H9 (cell line): ENCODE measurements around the gene FGFR4. TPM values are rescaled to one million over a fixed set of nuclear protein-coding genes. Genes with fewer than 3 reads are reported as not detected.

Experiments
- DNase-seq: peaks from one replicate; pipeline ENCODE4 v3.0.0-alpha.2; 2017
- H2AFZ ChIP-seq: one replicate; pipeline ENCODE4 v1.6.1; 2013; ENCODE audit warnings: mild to moderate bottlenecking, low read length, control low read depth, moderate library complexity
- H2AK5ac ChIP-seq: 2 replicates; pipeline ENCODE4 v1.6.1; 2013; ENCODE audit warnings: low read length, control low read depth, mixed read lengths; ENCODE audit not compliant: insufficient read length
- H2BK120ac ChIP-seq: one replicate; pipeline ENCODE4 v1.6.1; 2013; ENCODE audit warnings: low read depth, mild to moderate bottlenecking, low read length, control low read depth, inconsistent platforms; ENCODE audit not compliant: poor library complexity, severe bottlenecking
- H2BK12ac ChIP-seq: 2 replicates; pipeline ENCODE4 v1.6.1; 2013; ENCODE audit warnings: low read length, control low read depth, mixed read lengths, low read depth; ENCODE audit not compliant: insufficient read length
- H2BK15ac ChIP-seq: 2 replicates; pipeline ENCODE4 v1.6.1; 2013; ENCODE audit warnings: low read depth, low read length, control low read depth
- H2BK20ac ChIP-seq: one replicate; pipeline ENCODE4 v1.6.1; 2013; ENCODE audit warnings: low read depth, mild to moderate bottlenecking, low read length, control low read depth, inconsistent platforms; ENCODE audit not compliant: poor library complexity, severe bottlenecking
- H2BK5ac ChIP-seq: 2 replicates; pipeline ENCODE4 v1.6.1; 2013; ENCODE audit warnings: low read length, control low read depth, mixed read lengths; ENCODE audit not compliant: insufficient read length
- H3K14ac ChIP-seq: 2 replicates; pipeline ENCODE4 v1.6.1; 2013; ENCODE audit warnings: low read length, control low read depth; ENCODE audit not compliant: insufficient read depth
- H3K18ac ChIP-seq: 2 replicates; pipeline ENCODE4 v1.6.1; 2013; ENCODE audit warnings: low read depth, mild to moderate bottlenecking, mixed read lengths, low read length, control low read depth; ENCODE audit not compliant: insufficient read length
- H3K23ac ChIP-seq: 2 replicates; pipeline ENCODE4 v1.6.1; 2013; ENCODE audit warnings: low read length, control low read depth, mixed read lengths, low read depth; ENCODE audit not compliant: insufficient read length
- H3K23me2 ChIP-seq: 2 replicates; pipeline ENCODE4 v1.6.1; 2013; ENCODE audit warnings: low read depth, mild to moderate bottlenecking, mixed read lengths, low read length, control low read depth; ENCODE audit not compliant: insufficient read length, poor library complexity, severe bottlenecking
- H3K27ac ChIP-seq: 2 replicates; pipeline ENCODE4 v1.5.1; 2013; ENCODE audit warnings: low read length, control low read depth, mixed read lengths, low read depth; ENCODE audit not compliant: insufficient read length
- H3K27me3 ChIP-seq: 2 replicates; pipeline ENCODE4 v1.6.1; 2013; ENCODE audit warnings: low read length, control low read depth, inconsistent platforms; ENCODE audit not compliant: insufficient read depth
- H3K4ac ChIP-seq: 2 replicates; pipeline ENCODE4 v1.6.1; 2013; ENCODE audit warnings: low read depth, mild to moderate bottlenecking, control low read depth, inconsistent platforms, low read length, moderate library complexity
- H3K4me1 ChIP-seq: 2 replicates; pipeline ENCODE4 v1.6.1; 2013; ENCODE audit warnings: low read length, control low read depth, inconsistent platforms; ENCODE audit not compliant: insufficient read depth
- H3K4me2 ChIP-seq: 2 replicates; pipeline ENCODE4 v1.6.1; 2013; ENCODE audit warnings: low read length, control low read depth, mixed read lengths; ENCODE audit not compliant: insufficient read length, insufficient read depth
- H3K56ac ChIP-seq: 2 replicates; pipeline ENCODE4 v1.6.1; 2013; ENCODE audit warnings: low read depth, mild to moderate bottlenecking, mixed read lengths, low read length, control low read depth; ENCODE audit not compliant: insufficient read length
- H3K79me1 ChIP-seq: 2 replicates; pipeline ENCODE4 v1.6.1; 2013; ENCODE audit warnings: low read depth, mild to moderate bottlenecking, moderate library complexity, low read length, control low read depth, inconsistent platforms; ENCODE audit not compliant: insufficient read depth, poor library complexity, severe bottlenecking
- H3K79me2 ChIP-seq: 2 replicates; pipeline ENCODE4 v1.6.1; 2013; ENCODE audit warnings: low read length, control low read depth, inconsistent platforms; ENCODE audit not compliant: insufficient read depth
- H3K9ac ChIP-seq: 2 replicates; pipeline ENCODE4 v1.6.1; 2013; ENCODE audit warnings: low read length, control low read depth, mixed read lengths; ENCODE audit not compliant: insufficient read length; ENCODE audit errors: extremely low read depth
- H3K9me3 ChIP-seq: one replicate; pipeline ENCODE4 v1.6.1; 2013; ENCODE audit warnings: low read depth, low read length, inconsistent platforms; ENCODE audit not compliant: control insufficient read depth
- H3T11ph ChIP-seq: one replicate; pipeline ENCODE4 v1.6.1; 2013; ENCODE audit warnings: mild to moderate bottlenecking, low read length, control low read depth, inconsistent platforms
- H4K20me1 ChIP-seq: one replicate; pipeline ENCODE4 v1.6.1; 2013; ENCODE audit not compliant: control insufficient read depth, insufficient read length, insufficient read depth
- H4K5ac ChIP-seq: 2 replicates; pipeline ENCODE4 v1.6.1; 2013; ENCODE audit warnings: low read depth, mild to moderate bottlenecking, mixed read lengths, low read length, control low read depth; ENCODE audit not compliant: insufficient read length
- H4K8ac ChIP-seq: replicated peaks from 2 replicates; pipeline ENCODE4 v1.6.1; 2013; ENCODE audit warnings: low read length, control low read depth, mixed read lengths, low read depth; ENCODE audit not compliant: insufficient read length
- H4K91ac ChIP-seq: 2 replicates; pipeline ENCODE4 v1.6.1; 2013; ENCODE audit warnings: low read depth, mild to moderate bottlenecking, moderate library complexity, mixed read lengths, low read length, control low read depth; ENCODE audit not compliant: insufficient read length
- H3K27ac Mint-ChIP-seq, 3 experiments: 2 replicates in 2 of 3; 3 replicates in 1 of 3; pipeline ENCODE4 v1.8.0; 2020 to 2021; ENCODE audit warnings: mixed read lengths in 3 of 3, mild to moderate bottlenecking in 1 of 3, moderate library complexity in 1 of 3
- H3K27me3 Mint-ChIP-seq: 2 replicates; pipeline ENCODE4 v1.8.0; 2021; ENCODE audit warnings: low read depth, mild to moderate bottlenecking, moderate library complexity, mixed read lengths
- H3K36me3 Mint-ChIP-seq, 3 experiments: 2 replicates in 2 of 3; 3 replicates in 1 of 3; pipeline ENCODE4 v1.8.0; 2020 to 2021; ENCODE audit warnings: low read depth in 3 of 3, mixed read lengths in 3 of 3; ENCODE audit not compliant: insufficient read depth in 1 of 3
- H3K4me1 Mint-ChIP-seq, 2 experiments: 2 replicates each; pipeline ENCODE4 v1.8.0; 2020; ENCODE audit warnings: mixed read lengths in 2 of 2
- H3K4me3 Mint-ChIP-seq, 2 experiments: 2 replicates in 1 of 2; 3 replicates in 1 of 2; pipeline ENCODE4 v1.8.0; 2020 to 2021; ENCODE audit warnings: mild to moderate bottlenecking in 2 of 2, mixed read lengths in 2 of 2, moderate library complexity in 1 of 2
- H3K9me3 Mint-ChIP-seq, 2 experiments: 2 replicates in 1 of 2; 3 replicates in 1 of 2; pipeline ENCODE4 v1.8.0; 2020; ENCODE audit warnings: mild to moderate bottlenecking in 2 of 2, mixed read lengths in 2 of 2, moderate library complexity in 1 of 2
- CTCF ChIP-seq: fragments of 200-600 bp; sonication (generic); conservative IDR thresholded peaks from 3 replicates; pipeline ENCODE4 v1.8.0; 2021; ENCODE audit warnings: antibody characterized with exemption, mild to moderate bottlenecking
- WGBS: extraction: QIAGEN DNeasy Blood & Tissue Kit; methylation state at CpG from one replicate; pipeline ENCODE4 v1.1.7; 2013; ENCODE audit warnings: missing lambda C conversion rate, low lambda C conversion rate, mixed read lengths; ENCODE audit not compliant: insufficient read length; ENCODE audit errors: extremely low coverage; 5-methylcytosine and 5-hydroxymethylcytosine counted together
- total RNA-seq: library from RNA; stranded (reverse); gene quantifications from 2 replicates; pipeline ENCODE4 v1.2.1, GENCODE V29; 2021

FGFR4 gene
- total RNA-seq, 1 experiment from 2014 or later = 52.8 TPM

GRCh38 chr5:177113566-177114424, 27.1 kb downstream of the FGFR4 start:
- Histone ChIP-seq H3K27me3 (no peaks in the 10 kb centered on the region), H3K23ac (no peak overlapping the region), H3K4ac (no peak overlapping the region), H3T11ph (no peak overlapping the region), H2BK20ac (no peak overlapping the region), H3K14ac (no peak overlapping the region), H3K4me2 (no peak overlapping the region), H2BK12ac (no peak overlapping the region), H3K23me2 (no peaks in the 10 kb centered on the region), H3K18ac (no peak overlapping the region), H3K4me1 (no peaks in the 10 kb centered on the region), H2AK5ac (no peak overlapping the region), H2AFZ (no peak overlapping the region), H3K79me2 (no peaks in the 10 kb centered on the region), H3K79me1 (no peaks in the 10 kb centered on the region), H2BK5ac (no peak overlapping the region), H4K8ac (no peak overlapping the region), H3K27ac (no peak overlapping the region), H2BK15ac (no peak overlapping the region), H3K9me3 (no peaks in the 10 kb centered on the region), H4K91ac (no peak overlapping the region), H3K56ac (no peak overlapping the region), H4K5ac (no peak overlapping the region), H3K9ac (no peak overlapping the region), H4K20me1 (no peaks in the 10 kb centered on the region), H2BK120ac (no peak overlapping the region)
- H3K27me3 Mint-ChIP-seq = peaks cover 5% of the 10 kb centered on the region; the same call in 1 of the 2 replicates
- peaks cover 15 to 17% of the 10 kb centered on the region in 2 experiments for H3K4me1 Mint-ChIP-seq
- H3K9me3 Mint-ChIP-seq = no peaks in the 10 kb centered on the region
- TF ChIP-seq CTCF = peak; percentile 99
- no CpG with 5 or more reads among the region's 14 CpGs for WGBS
- no peak overlapping the region for H3K4me3 Mint-ChIP-seq
- H3K27ac Mint-ChIP-seq = peak overlapping the region in 1 of 3 experiments; percentile 13; a peak in 1 of 7 replicates
- peak; percentile 77 for DNase-seq
- peaks cover 0 to 2% (median 0%) of the 10 kb centered on the region in 3 experiments; a peak in 1 of 7 replicates for H3K36me3 Mint-ChIP-seq
